Hepatocyte (in vitro differentiated cells): ENCODE measurements around the gene SALL1.

Experiments used
- CTCF ChIP-seq: fragments of 200-600 bp; sonication (generic); IDR thresholded peaks from 2 replicates; pipeline ENCODE4 v1.5.1; 2016; ENCODE audit warnings: antibody characterized with exemption, mild to moderate bottlenecking; ENCODE audit not compliant: poor library complexity
- EZH2phosphoT487 ChIP-seq: fragments of 200-600 bp; sonication (generic); IDR thresholded peaks from one replicate; pipeline ENCODE4 v1.6.1; 2018; ENCODE audit warnings: antibody characterized with exemption, mild to moderate bottlenecking, low read depth, moderate library complexity; ENCODE audit not compliant: unreplicated experiment, severe bottlenecking

- no peak for TF ChIP-seq CTCF
- TF ChIP-seq EZH2phosphoT487 = no peak
Measured at GRCh38 chr16:51124896-51125295, 26.2 kb downstream of the SALL1 start.
